Fibroblast of lung (primary cell): ENCODE data around the gene TKFC. TPM values are rescaled to one million over a fixed set of nuclear protein-coding genes. Genes with fewer than 3 reads are reported as not detected.

Experiments used
- DNase-seq, 2 donors: peaks; one replicate each; pipeline versions ENCODE4 v3.0.0 to v3.0.0-alpha.2; 2010; ENCODE audit warnings: low read depth in 2 of 2
- H2AFZ ChIP-seq: 2 replicates; pipeline ENCODE4 v1.5.1; 2012; ENCODE audit warnings: low read length, control low read depth, inconsistent platforms
- H3K27ac ChIP-seq: 2 replicates; pipeline ENCODE4 v1.5.1; 2011; ENCODE audit warnings: low read length, control low read depth; ENCODE audit not compliant: insufficient read depth
- H3K27me3 ChIP-seq: 2 replicates; pipeline ENCODE4 v1.5.1; 2011; ENCODE audit warnings: mild to moderate bottlenecking, low read length; ENCODE audit not compliant: control insufficient read depth, insufficient read depth
- H3K36me3 ChIP-seq: 2 replicates; pipeline ENCODE4 v1.5.1; 2011; ENCODE audit warnings: low read length; ENCODE audit not compliant: control insufficient read depth, insufficient read depth
- H3K4me1 ChIP-seq: 2 replicates; pipeline ENCODE4 v1.5.1; 2011; ENCODE audit warnings: low read length; ENCODE audit not compliant: control insufficient read depth, insufficient read depth; ENCODE audit errors: extremely low read depth
- H3K4me2 ChIP-seq: 2 replicates; pipeline ENCODE4 v1.5.1; 2011; ENCODE audit warnings: low read length, control low read depth; ENCODE audit not compliant: insufficient read depth; ENCODE audit errors: extremely low read depth
- H3K4me3 ChIP-seq, 4 experiments: fragments of 200-600 bp in 1 of 4; sonication (generic) in 1 of 4; replicated peaks in 1 of 4; 2 replicates each; pipeline ENCODE4 v1.5.1; 2011 to 2016; ENCODE audit warnings: low read length in 4 of 4, low read depth in 3 of 4, mild to moderate bottlenecking in 3 of 4, control low read depth in 2 of 4, inconsistent platforms in 1 of 4, mixed read lengths in 1 of 4; ENCODE audit not compliant: insufficient read depth in 1 of 4; ENCODE audit errors: control extremely low read depth in 1 of 4
- H3K79me2 ChIP-seq: 2 replicates; pipeline ENCODE4 v1.5.1; 2012; ENCODE audit warnings: mild to moderate bottlenecking, low read length, inconsistent platforms; ENCODE audit not compliant: control insufficient read depth, insufficient read depth
- H3K9ac ChIP-seq: 2 replicates; pipeline ENCODE4 v1.5.1; 2011; ENCODE audit warnings: mild to moderate bottlenecking, low read length, control low read depth; ENCODE audit not compliant: insufficient read depth
- H3K9me3 ChIP-seq: 2 replicates; pipeline ENCODE4 v1.5.1; 2012; ENCODE audit warnings: low read depth, low read length; ENCODE audit not compliant: control insufficient read depth, insufficient read depth
- H4K20me1 ChIP-seq: 2 replicates; pipeline ENCODE4 v1.5.1; 2011; ENCODE audit warnings: low read length; ENCODE audit not compliant: control insufficient read depth, insufficient read depth; ENCODE audit errors: extremely low read depth
- EZH2 ChIP-seq: IDR thresholded peaks from 2 replicates; pipeline ENCODE4 v1.5.1; 2012; ENCODE audit warnings: low read length, control low read depth, mild to moderate bottlenecking; ENCODE audit errors: missing control alignments
- polyA plus RNA-seq, 2 donors: library from polyadenylated mRNA; depleted of rRNA in 1 of 2; stranded (reverse) in 1 of 2; unstranded in 1 of 2; fragments of >200 nt; gene quantifications; 2 replicates each; pipeline ENCODE4 v1.2.1, GENCODE V29; 2011 to 2012; ENCODE audit warnings: missing spikeins in 1 of 2
- total RNA-seq: library from RNA; depleted of rRNA; stranded (reverse); fragments of >200 nt; gene quantifications from 2 replicates; pipeline ENCODE4 v1.2.1, GENCODE V29; 2014
- TF ChIP-seq, protein P1 (sequence below), 2 donors: IDR thresholded peaks in 1 of 2; conservative IDR thresholded peaks in 1 of 2; 1 replicate in 1 of 2; 2 replicates in 1 of 2; pipeline ENCODE4 v1.5.1; 2011 to 2012; ENCODE audit warnings: low read length in 2 of 2, control low read depth in 1 of 2, inconsistent platforms in 1 of 2, low read depth in 1 of 2, mild to moderate bottlenecking in 1 of 2

Gene TKFC
- total and polyA plus RNA-seq, 2 donors (not counting 1 experiment from before 2014, with no cell fraction given) = 11.5 to 27.1 TPM

DNA sequence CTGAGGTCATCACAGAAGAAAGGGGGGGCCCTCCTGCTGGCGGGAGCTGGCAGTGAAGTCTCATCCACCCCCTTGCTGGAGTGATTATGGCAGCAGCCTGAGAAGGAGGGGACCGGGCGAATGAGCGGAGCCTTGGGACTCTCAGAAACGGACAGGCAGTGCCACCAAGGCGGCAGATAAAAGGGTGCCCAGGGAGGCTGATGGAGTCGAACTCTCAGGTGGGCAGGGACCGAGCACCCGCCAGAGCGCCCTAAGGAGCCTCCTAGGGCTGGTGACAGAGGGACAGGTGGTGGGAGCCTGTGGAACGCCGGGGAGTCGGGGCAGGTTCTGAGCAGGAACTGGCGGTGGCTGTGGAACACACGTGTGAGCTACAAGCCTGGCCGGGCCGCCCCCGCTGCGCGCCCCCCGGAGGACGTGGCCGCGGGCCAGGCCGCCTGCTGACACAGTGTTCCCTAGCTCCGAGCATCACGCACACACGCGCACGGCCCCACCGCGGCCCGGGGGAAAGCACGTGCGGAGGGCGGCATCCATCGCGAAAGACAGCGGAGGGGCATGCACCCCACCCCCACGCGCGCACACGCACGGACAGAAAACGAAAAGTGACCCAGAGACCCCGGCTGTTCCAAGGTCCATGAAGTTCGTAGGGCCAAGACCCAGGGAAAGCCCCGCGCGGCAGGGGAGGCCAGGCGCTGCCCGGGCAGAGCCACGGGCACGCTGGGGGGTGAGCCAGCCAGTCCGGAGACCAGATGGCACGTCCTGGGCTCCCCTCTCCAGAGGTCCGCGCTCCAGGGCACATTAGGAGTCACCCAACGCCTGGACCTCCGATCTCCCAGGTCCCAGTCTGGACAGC lies 38.9 kb upstream of the TKFC start:
- peak overlapping the region; percentile 32 for H3K27ac ChIP-seq
- no peaks in the 10 kb centered on the region for H3K27me3 ChIP-seq
- peak overlapping the region; percentile 59 for H2AFZ ChIP-seq
- H3K4me1 ChIP-seq = peaks cover 30% of the 10 kb centered on the region
- peaks cover 2% of the 10 kb centered on the region for H3K36me3 ChIP-seq
- no peaks in the 10 kb centered on the region for H3K79me2 ChIP-seq
- peak overlapping the region; percentile 97 for H3K4me2 ChIP-seq
- no peaks in the 10 kb centered on the region for H3K9me3 ChIP-seq
- peak overlapping the region; percentile 48 to 69 (median 54) for H3K4me3 ChIP-seq
- TF ChIP-seq, protein P1, sequence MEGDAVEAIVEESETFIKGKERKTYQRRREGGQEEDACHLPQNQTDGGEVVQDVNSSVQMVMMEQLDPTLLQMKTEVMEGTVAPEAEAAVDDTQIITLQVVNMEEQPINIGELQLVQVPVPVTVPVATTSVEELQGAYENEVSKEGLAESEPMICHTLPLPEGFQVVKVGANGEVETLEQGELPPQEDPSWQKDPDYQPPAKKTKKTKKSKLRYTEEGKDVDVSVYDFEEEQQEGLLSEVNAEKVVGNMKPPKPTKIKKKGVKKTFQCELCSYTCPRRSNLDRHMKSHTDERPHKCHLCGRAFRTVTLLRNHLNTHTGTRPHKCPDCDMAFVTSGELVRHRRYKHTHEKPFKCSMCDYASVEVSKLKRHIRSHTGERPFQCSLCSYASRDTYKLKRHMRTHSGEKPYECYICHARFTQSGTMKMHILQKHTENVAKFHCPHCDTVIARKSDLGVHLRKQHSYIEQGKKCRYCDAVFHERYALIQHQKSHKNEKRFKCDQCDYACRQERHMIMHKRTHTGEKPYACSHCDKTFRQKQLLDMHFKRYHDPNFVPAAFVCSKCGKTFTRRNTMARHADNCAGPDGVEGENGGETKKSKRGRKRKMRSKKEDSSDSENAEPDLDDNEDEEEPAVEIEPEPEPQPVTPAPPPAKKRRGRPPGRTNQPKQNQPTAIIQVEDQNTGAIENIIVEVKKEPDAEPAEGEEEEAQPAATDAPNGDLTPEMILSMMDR (conservative IDR thresholded peaks at IDR 0.05 in 1 of 2, IDR thresholded peaks at IDR 0.05 in 1 of 2; ENCODE audit: low read depth in 1 of 2, low read length in 2 of 2) = no peak
- no peak for TF ChIP-seq EZH2
- no peaks in the 10 kb centered on the region for H4K20me1 ChIP-seq
- peak overlapping the region; percentile 62 for H3K9ac ChIP-seq
- DNase-seq = peak; percentile 35 to 42

DNA sequence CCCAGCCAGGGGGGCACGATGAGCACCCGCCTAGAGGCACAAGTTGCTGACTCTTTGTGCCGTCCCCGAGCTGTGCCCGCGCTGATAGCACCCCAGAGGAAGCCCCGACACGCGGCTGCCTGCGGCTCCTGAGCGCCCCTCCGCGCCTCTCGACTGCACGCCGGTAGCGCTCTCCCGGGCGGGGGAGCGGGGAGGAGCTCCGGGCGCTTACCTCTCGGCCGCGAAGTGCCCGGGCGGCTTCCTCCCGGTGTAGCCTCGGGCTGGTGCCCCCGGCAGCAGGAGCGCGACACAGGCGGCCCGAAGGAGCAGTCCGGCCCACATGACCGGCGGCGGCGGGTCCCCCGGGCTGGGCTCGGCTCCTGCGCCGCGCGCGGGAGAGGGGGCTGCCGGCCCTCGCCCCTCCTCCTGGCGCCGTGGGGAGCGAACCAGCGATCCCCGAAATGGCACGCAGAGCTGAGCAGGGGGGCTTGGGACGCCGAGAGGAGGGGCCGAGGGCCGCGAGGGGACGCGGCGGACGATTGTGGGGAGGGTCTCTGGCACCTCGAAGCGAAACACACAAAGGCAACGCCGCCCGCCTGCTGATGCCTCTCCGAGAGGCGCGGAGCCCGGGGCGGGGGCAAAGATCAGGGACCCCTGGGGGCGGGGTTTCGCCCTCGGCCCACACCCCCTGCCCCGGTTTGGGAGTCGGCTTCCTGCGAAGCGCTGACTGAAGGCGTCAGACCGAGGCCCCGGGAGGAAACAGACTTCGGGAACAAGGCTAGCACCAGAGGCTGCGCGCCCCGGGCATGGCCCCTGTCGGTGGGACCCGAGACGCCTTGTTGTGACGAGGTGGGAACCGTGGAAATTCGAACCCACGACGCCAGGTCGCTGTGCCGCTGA lies 38.1 kb upstream of the TKFC start, which contains the start of gene VWCE:
Gene VWCE, minus strand, starts transcription at position 600 of the 879 bp plus-strand sequence. Its CDS starts 279 bp downstream, at position 321.
- peak; percentile 49 to 51 for DNase-seq
- Histone ChIP-seq H3K9ac (peak within 1 kb of the TSS; percentile 62), H3K4me3 (peak within 1 kb of the TSS; percentile 48 to 69 (median 54)), H3K4me2 (peak within 1 kb of the TSS; percentile 97), H3K9me3 (no peaks in the 10 kb centered on the region), H3K27ac (peak within 1 kb of the TSS; percentile 32), H3K79me2 (no peaks in the 10 kb centered on the region), H2AFZ (peak within 1 kb of the TSS; percentile 59), H3K27me3 (no peaks in the 10 kb centered on the region), H3K4me1 (peaks cover 30% of the 10 kb centered on the region), H4K20me1 (no peaks in the 10 kb centered on the region), H3K36me3 (peaks cover 5% of the 10 kb centered on the region)
- TF ChIP-seq EZH2 = no peak
- TF ChIP-seq, protein P1 (conservative IDR thresholded peaks at IDR 0.05 in 1 of 2, IDR thresholded peaks at IDR 0.05 in 1 of 2; ENCODE audit: low read depth in 1 of 2, low read length in 2 of 2) = peak; percentile 31 to 39

DNA sequence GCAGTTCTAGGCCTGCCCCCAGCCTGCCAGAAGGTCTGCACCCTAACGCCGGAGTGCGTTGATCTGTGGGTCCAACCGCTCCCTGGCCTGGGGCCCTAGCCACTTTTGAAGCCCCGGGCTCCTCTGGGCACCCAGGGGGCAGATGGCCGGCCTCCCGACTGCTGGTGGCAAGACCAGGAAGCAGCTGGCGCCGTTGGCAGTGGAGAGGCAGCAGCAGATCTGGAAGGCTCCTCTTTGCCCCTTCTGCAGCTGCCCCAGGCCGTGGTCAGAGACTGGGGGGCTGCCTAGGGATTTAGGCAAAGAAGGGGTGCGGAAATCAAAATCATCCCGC lies 37.5 kb upstream of the TKFC start:
- TF ChIP-seq, protein P1 (conservative IDR thresholded peaks at IDR 0.05 in 1 of 2, IDR thresholded peaks at IDR 0.05 in 1 of 2; ENCODE audit: low read depth in 1 of 2, low read length in 2 of 2) = no peak
- no peak for TF ChIP-seq EZH2
- Histone ChIP-seq H4K20me1 (no peaks in the 10 kb centered on the region), H3K27ac (no peak overlapping the region), H2AFZ (no peak overlapping the region), H3K36me3 (peaks cover 11% of the 10 kb centered on the region), H3K4me2 (no peak overlapping the region), H3K9me3 (no peaks in the 10 kb centered on the region), H3K9ac (peak overlapping the region; percentile 62), H3K4me1 (peaks cover 30% of the 10 kb centered on the region), H3K4me3 (peak overlapping the region in 2 of 4 experiments; percentile 47 to 69), H3K27me3 (no peaks in the 10 kb centered on the region), H3K79me2 (no peaks in the 10 kb centered on the region)
- no peak for DNase-seq
